ENCODE data around the gene COX6B1. TPM values are rescaled to one million over a fixed set of nuclear protein-coding genes. Genes with fewer than 3 reads are reported as not detected.
A peak's percentile ranks its signal among the peaks of the same experiment; 100 is the strongest.
"Not testable (repeated sequence)": the region's sequence is repeated elsewhere in the genome, so short reads cannot be mapped to it uniquely, and the experiment has no call there.

The COX6B1 gene
- total RNA-seq (2014; rRNA removed; shearing (Covaris generic)) = 1,937 and 2,103 TPM in 2 replicates

GRCh38 chr19:35648017-35648961 lies at the start of gene COX6B1:
Gene COX6B1 (plus strand): TSS chr19:35648323. CDS start chr19:35651244, 2,921 bp downstream.
- peak; percentile 100 for DNase-seq (ENCODE audit: low spot score)

GRCh38 chr19:35601971-35602370 lies 46.2 kb upstream of the COX6B1 start:
- DNase-seq (ENCODE audit: low spot score) = no peak

GRCh38 chr19:35604436-35604835 lies 43.7 kb upstream of the COX6B1 start:
- not testable (repeated sequence) for DNase-seq (ENCODE audit: low spot score)

- not testable (repeated sequence) for DNase-seq (ENCODE audit: low spot score)
Observed at GRCh38 chr19:35607170-35607569, 41.0 kb upstream of the COX6B1 start.

GRCh38 chr19:35607661-35608060 lies 40.5 kb upstream of the COX6B1 start:
- DNase-seq (ENCODE audit: low spot score) = no peak

GRCh38 chr19:35608251-35608650 lies 39.9 kb upstream of the COX6B1 start:
- no peak for DNase-seq (ENCODE audit: low spot score)

- no peak for DNase-seq (ENCODE audit: low spot score)
Observed at GRCh38 chr19:35609851-35610353, 38.2 kb upstream of the COX6B1 start.

GRCh38 chr19:35612224-35612558 lies 35.9 kb upstream of the COX6B1 start:
- DNase-seq (ENCODE audit: low spot score) = no peak

- peak; percentile 99 for DNase-seq (ENCODE audit: low spot score)
Observed at GRCh38 chr19:35612559-35613321, 35.4 kb upstream of the COX6B1 start, which contains the start of gene HAUS5. Gene HAUS5 (plus strand): TSS chr19:35612735. CDS start chr19:35612795, 60 bp downstream.

GRCh38 chr19:35613574-35613973 lies 34.5 kb upstream of the COX6B1 start:
- DNase-seq (ENCODE audit: low spot score) = no peak

- no peak for DNase-seq (ENCODE audit: low spot score)
Observed at GRCh38 chr19:35615036-35615435, 33.1 kb upstream of the COX6B1 start.

GRCh38 chr19:35618857-35619256 lies 29.3 kb upstream of the COX6B1 start:
- no peak for DNase-seq (ENCODE audit: low spot score)

- DNase-seq (ENCODE audit: low spot score) = no peak
Observed at GRCh38 chr19:35619290-35619923, 28.7 kb upstream of the COX6B1 start.

- no peak for DNase-seq (ENCODE audit: low spot score)
Observed at GRCh38 chr19:35620001-35620400, 28.1 kb upstream of the COX6B1 start.

- no peak for DNase-seq (ENCODE audit: low spot score)
Observed at GRCh38 chr19:35621708-35622107, 26.4 kb upstream of the COX6B1 start.

- no peak for DNase-seq (ENCODE audit: low spot score)
Observed at GRCh38 chr19:35622750-35623149, 25.4 kb upstream of the COX6B1 start.

- DNase-seq (ENCODE audit: low spot score) = no peak
Observed at GRCh38 chr19:35623327-35624010, 24.7 kb upstream of the COX6B1 start.

GRCh38 chr19:35628264-35628564 lies 19.9 kb upstream of the COX6B1 start:
- no peak for DNase-seq (ENCODE audit: low spot score)

GRCh38 chr19:35628565-35629331 lies 19.4 kb upstream of the COX6B1 start, which contains the start of gene RBM42:
Gene RBM42 (plus strand): TSS chr19:35629036. CDS start chr19:35629154, 118 bp downstream.
- DNase-seq (ENCODE audit: low spot score) = peak; percentile 100

GRCh38 chr19:35629332-35629633 lies 18.8 kb upstream of the COX6B1 start:
- no peak for DNase-seq (ENCODE audit: low spot score)
